ENCODE results near the gene IFT81. TPM values are rescaled to one million over a fixed set of nuclear protein-coding genes. Genes with fewer than 3 reads are reported as not detected.

IFT81 gene
- total and polyA plus RNA-seq, 2 experiments from 2014 or later, result 17.5 to 22.3 TPM

GRCh38 chr12:110251381-110251780 lies 127.2 kb downstream of the IFT81 start:
- Histone ChIP-seq H3K4me2 (no peak overlapping the region), H3K27me3 (ENCODE audit: insufficient read depth) (no peaks in the 10 kb centered on the region), H3K27ac (ENCODE audit: low read depth) (no peak overlapping the region), H3K79me2 (replicated peaks; ENCODE audit: insufficient read depth) (no peaks in the 10 kb centered on the region), H3K36me3 (ENCODE audit: insufficient read depth) (no peaks in the 10 kb centered on the region), H3K4me3 (no peak overlapping the region), H3K9me2 (ENCODE audit: insufficient read depth) (no peaks in the 10 kb centered on the region), H2AFZ (no peak overlapping the region), H3K4me1 (ENCODE audit: insufficient read depth) (no peaks in the 10 kb centered on the region), H3F3A (replicated peaks; ENCODE audit: low read depth) (no peaks in the 10 kb centered on the region), H4K20me1 (replicated peaks; ENCODE audit: insufficient read depth) (no peaks in the 10 kb centered on the region)
- H3K27ac Mint-ChIP-seq, result no peak overlapping the region
- peaks cover 14% of the 10 kb centered on the region; the same call in 2 of the 3 replicates for H3K4me1 Mint-ChIP-seq
- TF ChIP-seq EZH2 (IDR thresholded peaks at IDR 0.05; ENCODE audit: low read depth, unreplicated experiment) (no peak), STAT1 (IDR thresholded peaks at IDR 0.05; ENCODE audit: unreplicated experiment) (no peak), EZH2phosphoT487 (IDR thresholded peaks at IDR 0.05; ENCODE audit: unreplicated experiment) (no peak), REST (IDR thresholded peaks at IDR 0.05; ENCODE audit: unreplicated experiment) (no peak), CTCF (conservative IDR thresholded peaks at IDR 0.05; ENCODE audit: low read depth in 2 of 2) (no peak), ZNF331 (CRISPR knock-in tag; IDR thresholded peaks at IDR 0.05; ENCODE audit: low read depth) (no peak)
- no peak overlapping the region for H3K4me3 Mint-ChIP-seq
- no peaks in the 10 kb centered on the region for H3K9me3 Mint-ChIP-seq
- DNase-seq (ENCODE audit: low spot score), result no peak
- peaks cover 9% of the 10 kb centered on the region for H3K27me3 Mint-ChIP-seq (ENCODE audit: insufficient read depth, low read depth, poor library complexity)
- no peaks in the 10 kb centered on the region for H3K36me3 Mint-ChIP-seq (ENCODE audit: low read depth)
- ATAC-seq, result no peak

- Histone ChIP-seq H3K9me2 (ENCODE audit: insufficient read depth) (no peaks in the 10 kb centered on the region), H3K4me1 (ENCODE audit: insufficient read depth) (no peaks in the 10 kb centered on the region), H3K27ac (ENCODE audit: low read depth) (no peak overlapping the region), H3K4me2 (no peak overlapping the region), H3K79me2 (replicated peaks; ENCODE audit: insufficient read depth) (no peaks in the 10 kb centered on the region), H2AFZ (no peak overlapping the region), H4K20me1 (replicated peaks; ENCODE audit: insufficient read depth) (no peaks in the 10 kb centered on the region), H3K27me3 (ENCODE audit: insufficient read depth) (no peaks in the 10 kb centered on the region), H3K4me3 (no peak overlapping the region), H3K36me3 (ENCODE audit: insufficient read depth) (no peaks in the 10 kb centered on the region), H3F3A (replicated peaks; ENCODE audit: low read depth) (no peaks in the 10 kb centered on the region)
- Mint-ChIP-seq H3K27me3 (ENCODE audit: insufficient read depth, low read depth, poor library complexity) (peaks cover 6% of the 10 kb centered on the region), H3K9me3 (no peaks in the 10 kb centered on the region), H3K27ac (no peak overlapping the region; the same call in 1 of the 2 replicates), H3K4me1 (peaks cover 4% of the 10 kb centered on the region; the same call in 1 of the 3 replicates), H3K36me3 (ENCODE audit: low read depth) (no peaks in the 10 kb centered on the region), H3K4me3 (no peak overlapping the region)
- no peak for ATAC-seq
- no peak for DNase-seq (ENCODE audit: low spot score)
- TF ChIP-seq CTCF (conservative IDR thresholded peaks at IDR 0.05; ENCODE audit: low read depth in 2 of 2) (no peak), ZNF462 (CRISPR knock-in tag; IDR thresholded peaks at IDR 0.05) (no peak)
These were observed 128.6 kb downstream of the IFT81 start for GRCh38 chr12:110252716-110253115.

Data from GM23338 (cell line).